Cardiac fibroblast (primary cell): Measurements from ENCODE around the gene AGBL4.

Experiments used
- DNase-seq, 2 donors: peaks; one replicate each; pipeline versions ENCODE4 v3.0.0 to v3.0.0-alpha.2; 2010; ENCODE audit warnings: low read depth in 2 of 2
- H3K4me3 ChIP-seq, 2 donors: replicated peaks in 1 of 2; 1 replicate in 1 of 2; 2 replicates in 1 of 2; pipeline ENCODE4 v1.5.1; 2011; ENCODE audit warnings: low read depth in 2 of 2, low read length in 2 of 2, mild to moderate bottlenecking in 2 of 2, moderate library complexity in 1 of 2
- CTCF ChIP-seq: IDR thresholded peaks from one replicate; pipeline ENCODE4 v1.5.1; 2011; ENCODE audit warnings: low read depth, mild to moderate bottlenecking, low read length, inconsistent platforms

Gene AGBL4

GRCh38 chr1:49627781-49628180 lies 396.0 kb downstream of the AGBL4 start:
- no peak for TF ChIP-seq CTCF
- no peak overlapping the region for H3K4me3 ChIP-seq
- DNase-seq = no peak

GRCh38 chr1:49626472-49626871 lies 397.3 kb downstream of the AGBL4 start:
- TF ChIP-seq CTCF = no peak
- no peak for DNase-seq

GRCh38 chr1:49622877-49623276 lies 400.9 kb downstream of the AGBL4 start:
- TF ChIP-seq CTCF = no peak
- no peak for DNase-seq
- H3K4me3 ChIP-seq = no peak overlapping the region

More at GRCh38 chr1:49626472-49626871, 397.3 kb downstream of the AGBL4 start:
- no peak overlapping the region for H3K4me3 ChIP-seq

- no peak for TF ChIP-seq CTCF
- H3K4me3 ChIP-seq = no peak overlapping the region
- no peak for DNase-seq
Observed at GRCh38 chr1:49606082-49606481, 417.7 kb downstream of the AGBL4 start.

- no peak for TF ChIP-seq CTCF
- H3K4me3 ChIP-seq = no peak overlapping the region
- no peak for DNase-seq
Observed at GRCh38 chr1:49597436-49597835, 426.3 kb downstream of the AGBL4 start.

- DNase-seq = no peak
- no peak overlapping the region for H3K4me3 ChIP-seq
- TF ChIP-seq CTCF = no peak
Observed at GRCh38 chr1:49576327-49576901, 447.3 kb downstream of the AGBL4 start.

- TF ChIP-seq CTCF = no peak
- DNase-seq = no peak
- no peak overlapping the region for H3K4me3 ChIP-seq
Observed at GRCh38 chr1:49556676-49557234, 467.0 kb downstream of the AGBL4 start.
